GM18951 (cell line): Measurements from ENCODE around the gene ZNF546.

Experiments used
- POLR2A ChIP-seq: IDR thresholded peaks from 4 replicates; pipeline ENCODE4 v1.6.1; 2011; ENCODE audit warnings: mild to moderate bottlenecking; ENCODE audit not compliant: insufficient read length, insufficient read depth; ENCODE audit errors: extremely low read depth
- in situ Hi-C: fragments of 300-500 bp; cut with MboI; formaldehyde crosslinking; loops from one replicate; pipeline ENCODE4 v1.12.0; 2022; ENCODE audit warnings: low sequenced_read_pairs, mixed read lengths, inconsistent platforms; ENCODE audit not compliant: unreplicated experiment

Gene ZNF546

GRCh38 chr19:39969681-39970424 is 27.0 kb upstream of the ZNF546 start:
- no peak for TF ChIP-seq POLR2A
- in situ Hi-C loops: no loop called here

GRCh38 chr19:39970425-39970674 is 26.5 kb upstream of the ZNF546 start:
- TF ChIP-seq POLR2A: no peak
- in situ Hi-C loops: no loop called here

GRCh38 chr19:39970675-39971379 is 26.0 kb upstream of the ZNF546 start, which contains the start of gene PSMC4:
Gene PSMC4 (plus strand): TSS chr19:39971165. CDS start chr19:39971203, 38 bp downstream.
- TF ChIP-seq POLR2A: peak; percentile 75
- in situ Hi-C loops: no loop called here

GRCh38 chr19:39971380-39972035 is 25.4 kb upstream of the ZNF546 start:
- in situ Hi-C loops: no loop called here
- TF ChIP-seq POLR2A: no peak

- in situ Hi-C loops: no loop called here
- TF ChIP-seq POLR2A: no peak
Observed at GRCh38 chr19:39974377-39975155, 22.3 kb upstream of the ZNF546 start.

- TF ChIP-seq POLR2A: no peak
- in situ Hi-C loops: no loop called here
Observed at GRCh38 chr19:39982883-39983282, 14.0 kb upstream of the ZNF546 start.

- in situ Hi-C loops: no loop called here
- no peak for TF ChIP-seq POLR2A
Observed at GRCh38 chr19:39983695-39984300, 13.1 kb upstream of the ZNF546 start.

GRCh38 chr19:39986643-39987042 is 10.2 kb upstream of the ZNF546 start:
- TF ChIP-seq POLR2A: no peak
- in situ Hi-C loops: no loop called here

GRCh38 chr19:39987167-39987566 is 9.7 kb upstream of the ZNF546 start:
- in situ Hi-C loops: no loop called here
- TF ChIP-seq POLR2A: no peak

- in situ Hi-C loops: no loop called here
- TF ChIP-seq POLR2A: no peak
Observed at GRCh38 chr19:39987596-39987995, 9.3 kb upstream of the ZNF546 start.

- no peak for TF ChIP-seq POLR2A
- in situ Hi-C loops: no loop called here
Observed at GRCh38 chr19:39993605-39994004, 3.3 kb upstream of the ZNF546 start.

GRCh38 chr19:39994361-39994760 is 2.5 kb upstream of the ZNF546 start:
- TF ChIP-seq POLR2A: no peak
- in situ Hi-C loops: no loop called here

GRCh38 chr19:39995794-39996193 is 1.1 kb upstream of the ZNF546 start:
- in situ Hi-C loops: no loop called here
- no peak for TF ChIP-seq POLR2A
